ENCODE results near the gene LDHA. TPM values are rescaled to one million over a fixed set of nuclear protein-coding genes. Genes with fewer than 3 reads are reported as not detected.

LDHA gene
- total and polyA plus RNA-seq, 2 of the 8 experiments (the other 6 are each of a cell fraction or from before 2014, with no cell fraction given) = 443 to 486 TPM

GRCh38 chr11:18368221-18368620 lies 26.1 kb upstream of the LDHA start (continued):
- TF ChIP-seq POLR2AphosphoS5 (IDR thresholded peaks at IDR 0.05; ENCODE audit: low read depth, low read length) = no peak
- TF ChIP-seq CBX5 (IDR thresholded peaks at IDR 0.05; ENCODE audit: low read depth, low read length) = no peak
